ENCODE data around the gene FKBP4. TPM values are rescaled to one million over a fixed set of nuclear protein-coding genes. Genes with fewer than 3 reads are reported as not detected.

FKBP4 gene
- total RNA-seq (10 to 100 TPM; 64.2 to 74.9 TPM), polyA plus RNA-seq (ENCODE audit: insufficient read depth, low read depth, low replicate concordance) (154 TPM)
- long read RNA-seq, donor 1, transcript FKBP4-201 (10 exons, 3,732 nt) = major isoform, 10 of 16 reads
- long read RNA-seq, donor 1, partial matches to known transcripts = 6 of 16 reads
- long read RNA-seq, donor 1, other reads (novel, unspliced or antisense) = 0 of 16 reads
- long read RNA-seq, donor 2, transcript FKBP4-201 (10 exons, 3,732 nt) = major isoform, 14 of 29 reads
- long read RNA-seq, donor 2, partial matches to known transcripts = 15 of 29 reads
- long read RNA-seq, donor 2, other reads (novel, unspliced or antisense) = 0 of 29 reads

- DNase-seq = peak; percentile 93
- WGBS, 2 donors = 0 to 2% methylated on average over 18 to 58 of the region's 63 CpGs
- Histone ChIP-seq H3K27me3 (no peaks in the 10 kb centered on the region), H3K36me3 (ENCODE audit: low read depth, missing control alignments) (no peaks in the 10 kb centered on the region), H3K9me3 (no peaks in the 10 kb centered on the region), H3K27ac (peak within 1 kb of the TSS; percentile 79 to 90), H3K4me3 (peak within 1 kb of the TSS; percentile 69 to 77), H3K4me1 (peaks cover 19% of the 10 kb centered on the region)
- intact Hi-C loops (cut with DNase I; ENCODE audit: low total_unique reads) = no loop called here
- no peak for TF ChIP-seq CTCF (IDR thresholded peaks at IDR 0.05)
- TF ChIP-seq POLR2A (IDR thresholded peaks at IDR 0.05) = peak; percentile 44
These were observed at the start of gene FKBP4 for GRCh38 chr12:2794736-2795289. Gene FKBP4 (plus strand): TSS chr12:2794970. CDS start chr12:2795140, 170 bp downstream.

- Histone ChIP-seq H3K9me3 (no peaks in the 10 kb centered on the region), H3K27ac (no peak overlapping the region), H3K4me1 (no peaks in the 10 kb centered on the region), H3K4me3 (no peak overlapping the region), H3K36me3 (ENCODE audit: low read depth, missing control alignments) (no peaks in the 10 kb centered on the region), H3K27me3 (no peaks in the 10 kb centered on the region)
- DNase-seq = no peak
- TF ChIP-seq CTCF (IDR thresholded peaks at IDR 0.05) (no peak), POLR2A (IDR thresholded peaks at IDR 0.05) (no peak)
- WGBS, 2 donors = 42 to 59% methylated on average over 2 of the region's 2 CpGs
- intact Hi-C loops (cut with DNase I; ENCODE audit: low total_unique reads) = no loop called here
These were observed 49.1 kb upstream of the FKBP4 start for GRCh38 chr12:2745655-2746054.

GRCh38 chr12:2749580-2749979, 45.2 kb upstream of the FKBP4 start:
- DNase-seq = no peak
- no peaks in the 10 kb centered on the region for H3K27me3 ChIP-seq
- intact Hi-C loops (cut with DNase I; ENCODE audit: low total_unique reads) = no loop called here
- no peaks in the 10 kb centered on the region for H3K4me1 ChIP-seq
- TF ChIP-seq POLR2A (IDR thresholded peaks at IDR 0.05) = no peak
- TF ChIP-seq CTCF (IDR thresholded peaks at IDR 0.05) = no peak
- no peak overlapping the region for H3K27ac ChIP-seq
- H3K9me3 ChIP-seq = no peaks in the 10 kb centered on the region
- WGBS, 2 donors = 65 to 69% methylated on average over 9 to 11 of the region's 11 CpGs
- H3K36me3 ChIP-seq (ENCODE audit: low read depth, missing control alignments) = no peaks in the 10 kb centered on the region
- H3K4me3 ChIP-seq = no peak overlapping the region

GRCh38 chr12:2750185-2750584, 44.6 kb upstream of the FKBP4 start:
- TF ChIP-seq POLR2A (IDR thresholded peaks at IDR 0.05) (no peak), CTCF (IDR thresholded peaks at IDR 0.05) (no peak)
- H3K4me3 ChIP-seq = no peak overlapping the region
- no peak overlapping the region for H3K27ac ChIP-seq
- intact Hi-C loops (cut with DNase I; ENCODE audit: low total_unique reads) = no loop called here
- no peaks in the 10 kb centered on the region for H3K4me1 ChIP-seq
- H3K27me3 ChIP-seq = no peaks in the 10 kb centered on the region
- 65 to 70% methylated on average over 7 of the region's 7 CpGs for WGBS, 2 donors
- no peaks in the 10 kb centered on the region for H3K36me3 ChIP-seq (ENCODE audit: low read depth, missing control alignments)
- DNase-seq = no peak
- no peaks in the 10 kb centered on the region for H3K9me3 ChIP-seq

GRCh38 chr12:2751230-2751629, 43.5 kb upstream of the FKBP4 start:
- Histone ChIP-seq H3K36me3 (ENCODE audit: low read depth, missing control alignments) (no peaks in the 10 kb centered on the region), H3K9me3 (no peaks in the 10 kb centered on the region), H3K27ac (no peak overlapping the region), H3K27me3 (no peaks in the 10 kb centered on the region), H3K4me1 (no peaks in the 10 kb centered on the region), H3K4me3 (no peak overlapping the region)
- TF ChIP-seq POLR2A (IDR thresholded peaks at IDR 0.05) (no peak), CTCF (IDR thresholded peaks at IDR 0.05) (no peak)
- DNase-seq = no peak
- intact Hi-C loops (cut with DNase I; ENCODE audit: low total_unique reads) = no loop called here
